K562 (cell line): ENCODE measurements around the gene CTSF. TPM values are rescaled to one million over a fixed set of nuclear protein-coding genes. Genes with fewer than 3 reads are reported as not detected.

Experiments used
- ATAC-seq: fragments of 200-7000 bp; cut with Tn5 transposase; 3 replicates; pipeline ENCODE4 v1.9.1; 2020; ENCODE audit warnings: moderate library complexity
- BruUV-seq: library from RNA; stranded (reverse); fragments of 400-500 nt; replicated peaks from 2 replicates; lab custom pipeline; 2021; lab: Mats Ljungman, UMichigan
- CTCF ChIA-PET: fragments of 300-600 bp; formaldehyde crosslinking; extraction: SDS; loops from one replicate; lab custom pipeline; 2021; ENCODE audit warnings: low intra/inter-chr PET ratio; lab: Yijun Ruan, JAX
- POLR2A ChIA-PET: fragments of 300-600, 350-650 bp; sonication (Branson Sonifier 250); formaldehyde crosslinking; extraction: SDS; loops from one replicate; lab custom pipeline; 2021; ENCODE audit warnings: antibody characterized with exemption, inconsistent platforms; lab: Yijun Ruan, JAX
- DNase-seq, 4 experiments: peaks; one replicate each; pipeline versions ENCODE4 v3.0.0 to v3.0.0-alpha.2; 2011 to 2018; ENCODE audit warnings: low spot score in 3 of 4, mixed read lengths in 3 of 4; ENCODE audit errors: extremely low read depth in 1 of 4
- FAIRE-seq: peaks from 2 replicates; lab custom pipeline; 2011; peaks lifted over from hg19 to GRCh38; lab: Jason Lieb, UNC
- H2AFZ ChIP-seq: 2 replicates; pipeline ENCODE4 v1.6.0; 2011; ENCODE audit warnings: low read depth, low read length, control low read depth, inconsistent platforms
- H3K27ac ChIP-seq: fragments of 200-600 bp; 3 replicates; pipeline ENCODE4 v1.8.0; 2011; ENCODE audit warnings: low read depth, mild to moderate bottlenecking, control low read depth, inconsistent platforms, low read length, moderate library complexity, mixed read lengths; ENCODE audit errors: extremely low read depth
- H3K27me3 ChIP-seq, 2 experiments: fragments of 300-600 bp in 1 of 2; 2 replicates in 1 of 2; 3 replicates in 1 of 2; pipeline versions ENCODE4 v1.6.0 to v1.8.0; 2011; ENCODE audit warnings: inconsistent platforms in 2 of 2, low read length in 2 of 2, mild to moderate bottlenecking in 1 of 2, mixed read lengths in 1 of 2, moderate library complexity in 1 of 2; ENCODE audit not compliant: control insufficient read depth in 2 of 2, insufficient read depth in 2 of 2
- H3K36me3 ChIP-seq: fragments of 300-600 bp; 3 replicates; pipeline ENCODE4 v1.8.0; 2011; ENCODE audit warnings: mild to moderate bottlenecking, low read length, inconsistent platforms; ENCODE audit not compliant: control insufficient read depth, insufficient read depth
- H3K4me1 ChIP-seq, 2 experiments: fragments of 200-600 bp in 1 of 2; replicated peaks in 1 of 2; 2 replicates in 1 of 2; 3 replicates in 1 of 2; pipeline versions ENCODE4 v1.5.1 to v1.8.0; 2011; ENCODE audit warnings: inconsistent platforms in 2 of 2, low read length in 2 of 2, mild to moderate bottlenecking in 1 of 2, mixed read lengths in 1 of 2, moderate library complexity in 1 of 2; ENCODE audit not compliant: control insufficient read depth in 2 of 2, insufficient read depth in 2 of 2
- H3K4me2 ChIP-seq: 2 replicates; pipeline ENCODE4 v1.6.1; 2011; ENCODE audit warnings: low read length, control low read depth, inconsistent platforms, mixed read lengths; ENCODE audit not compliant: insufficient read depth
- H3K4me3 ChIP-seq: fragments of 200-600 bp; sonication (generic), shearing (Covaris generic); 2 replicates; pipeline ENCODE4 v1.5.1; 2016; ENCODE audit warnings: control low read depth, inconsistent platforms
- H3K79me2 ChIP-seq: fragments of 200-600 bp; 3 replicates; pipeline ENCODE4 v1.8.0; 2011; ENCODE audit warnings: low read length, inconsistent platforms; ENCODE audit not compliant: control insufficient read depth, insufficient read depth
- H3K9ac ChIP-seq, 2 experiments: 2 replicates each; pipeline versions ENCODE4 v1.6.0 to v1.6.1; 2011; ENCODE audit warnings: low read depth in 2 of 2, low read length in 2 of 2, control low read depth in 1 of 2, inconsistent platforms in 1 of 2, mild to moderate bottlenecking in 1 of 2, mixed read lengths in 1 of 2; ENCODE audit not compliant: insufficient read depth in 1 of 2
- H3K9me1 ChIP-seq: one replicate; pipeline ENCODE4 v1.6.0; 2011; ENCODE audit warnings: inconsistent platforms, mild to moderate bottlenecking, low read length, moderate library complexity; ENCODE audit not compliant: control insufficient read depth, insufficient read depth
- H3K9me3 ChIP-seq: replicated peaks from 2 replicates; pipeline ENCODE4 v1.5.1; 2011; ENCODE audit warnings: low read depth, low read length, inconsistent platforms; ENCODE audit not compliant: control insufficient read depth, insufficient read depth
- H4K20me1 ChIP-seq: replicated peaks from 2 replicates; pipeline ENCODE4 v1.6.1; 2011; ENCODE audit warnings: low read length, inconsistent platforms, mixed read lengths; ENCODE audit not compliant: control insufficient read depth, insufficient read depth
- BACH1 ChIP-seq: fragments of 200-800 bp; sonication (Bioruptor generic); IDR thresholded peaks from 2 replicates; pipeline ENCODE4 v1.6.1; 2016; ENCODE audit warnings: missing genetic modification characterization, missing compliant biosample characterization
- CBX3 ChIP-seq, 2 experiments: IDR thresholded peaks; 1 replicate in 1 of 2; 2 replicates in 1 of 2; pipeline ENCODE4 v1.6.1; 2012; ENCODE audit warnings: inconsistent platforms in 2 of 2, low read length in 2 of 2, borderline replicate concordance in 1 of 2, control low read depth in 1 of 2
- CLOCK ChIP-seq: fragments of 250-450 bp; sonication (Bioruptor Pico); IDR thresholded peaks from 2 replicates; pipeline ENCODE4 v1.4.0; 2020; ENCODE audit warnings: mild to moderate bottlenecking, moderate library complexity, borderline replicate concordance
- HNRNPLL ChIP-seq: fragments of 200-400 bp; formaldehyde crosslinking; IDR thresholded peaks from 2 replicates; pipeline ENCODE4 v1.6.1; 2017; ENCODE audit warnings: low read length, low read depth, mild to moderate bottlenecking; ENCODE audit not compliant: poor library complexity, severe bottlenecking
- MBD2 ChIP-seq: sonication (generic); IDR thresholded peaks from 2 replicates; pipeline ENCODE4 v1.6.1; 2016; ENCODE audit warnings: low read depth, borderline replicate concordance
- MTA2 ChIP-seq: fragments of 450-650 bp; IDR thresholded peaks from 2 replicates; pipeline ENCODE4 v1.6.1; 2016; ENCODE audit warnings: low read depth
- SAFB ChIP-seq: fragments of 200-400 bp; formaldehyde crosslinking; IDR thresholded peaks from 2 replicates; pipeline ENCODE4 v1.6.1; 2017; ENCODE audit warnings: low read depth, low read length, borderline replicate concordance
- TOE1 ChIP-seq, 2 experiments: fragments of 450-650 bp in 1 of 2; sonication (generic) in 1 of 2; formaldehyde crosslinking in 1 of 2; IDR thresholded peaks; 2 replicates each; pipeline versions ENCODE4 v1.7.1 to v1.8.0; 2016 to 2022; ENCODE audit warnings: borderline replicate concordance in 2 of 2, mild to moderate bottlenecking in 2 of 2, antibody characterized with exemption in 1 of 2, inconsistent platforms in 1 of 2, low read depth in 1 of 2, missing genetic modification reagents in 1 of 2, moderate library complexity in 1 of 2
- ZNF24 ChIP-seq: fragments of 450-650 bp; IDR thresholded peaks from 2 replicates; pipeline ENCODE4 v1.6.1; 2016
- ZNF311 ChIP-seq: fragments of 250-450 bp; sonication (Bioruptor Pico); IDR thresholded peaks from 2 replicates; pipeline ENCODE4 v1.4.0; 2020; ENCODE audit warnings: mild to moderate bottlenecking, moderate library complexity
- ZNF584 ChIP-seq: fragments of 200-800 bp; sonication (Bioruptor generic); IDR thresholded peaks from 2 replicates; pipeline ENCODE4 v1.6.1; 2016; ENCODE audit warnings: low read depth, mild to moderate bottlenecking, missing genetic modification characterization, missing compliant biosample characterization
- WGBS: fragments of 100-300 bp; shearing (Covaris generic); methylation state at CpG from one replicate; pipeline ENCODE4 v1.1.6; 2016; ENCODE audit warnings: low coverage, mixed read lengths; ENCODE audit not compliant: insufficient coverage; ENCODE audit errors: missing lambda C conversion rate; 5-methylcytosine and 5-hydroxymethylcytosine counted together
- in situ Hi-C: fragments of 300-500 bp; cut with MboI; formaldehyde crosslinking; loops from 4 replicates; pipeline ENCODE4 v1.15.0; 2018; ENCODE audit warnings: inconsistent platforms, mixed read lengths
- intact Hi-C: fragments of 100-400 bp; cut with micrococcal nuclease; formaldehyde crosslinking; loops from 2 replicates; pipeline ENCODE4 v1.14.2; 2022
- polyA plus RNA-seq, 8 experiments: library from polyadenylated mRNA; depleted of rRNA in 4 of 8; stranded (reverse) in 5 of 8; unstranded in 3 of 8; fragments of >200 nt; fragmentation: Nextera tagmentation in 2 of 8; fragmentation: Illumina TruSeq in 1 of 8; extraction: Ambion mirVana in 2 of 8; extraction: Trizol in 1 of 8; gene quantifications; 2 replicates each; pipeline versions ENCODE4 v1.2.1 to v1.2.3, GENCODE V29; 2011 to 2014; ENCODE audit warnings: inconsistent platforms in 1 of 8, missing spikeins in 1 of 8
- total RNA-seq, 7 experiments: library from RNA; depleted of rRNA in 6 of 7; stranded (reverse); fragments of >200 nt in 6 of 7; fragmentation: Illumina TruSeq in 2 of 7; extraction: Trizol in 2 of 7; gene quantifications; 2 replicates each; pipeline versions ENCODE4 v1.2.1 to v1.2.3, GENCODE V29; 2011 to 2021; ENCODE audit warnings: low replicate concordance in 1 of 7

Gene CTSF
- total and polyA plus RNA-seq, 9 of the 15 experiments (the other 6 are each of a cell fraction or from before 2014, with no cell fraction given) = 0.41 to 10.5 (median 3.8) TPM

- H4K20me1 ChIP-seq = no peaks in the 10 kb centered on the region
- H3K27ac ChIP-seq = no peak overlapping the region
- CTCF ChIA-PET = no interaction called here
- H3K4me2 ChIP-seq = no peak overlapping the region
- FAIRE-seq (no peak), ATAC-seq (no peak), DNase-seq (peak in 1 of 4 experiments; percentile 5)
- peaks cover 58% of the 10 kb centered on the region; the same call in 2 of the 3 replicates for H3K36me3 ChIP-seq
- H3K9me1 ChIP-seq = no peaks in the 10 kb centered on the region
- H3K4me3 ChIP-seq = no peak overlapping the region
- 80% methylated on average over 2 of the region's 2 CpGs for WGBS
- BruUV-seq = no TSS peak
- H3K4me1 ChIP-seq = peaks cover 11 to 30% of the 10 kb centered on the region in 2 experiments
- no peak overlapping the region for H3K9ac ChIP-seq
- H3K9me3 ChIP-seq = no peaks in the 10 kb centered on the region; the same call in 1 of the 2 replicates
- TF ChIP-seq CBX3 (IDR thresholded peaks at IDR 0.05; ENCODE audit: borderline replicate concordance in 1 of 2, low read length in 2 of 2) = no peak
- TF ChIP-seq ZNF24 = peak; percentile 72
- in situ Hi-C loops = no loop called here
- intact Hi-C loops = no loop called here
- no peak overlapping the region for H2AFZ ChIP-seq
- no peaks in the 10 kb centered on the region for H3K27me3 ChIP-seq
- peaks cover 6% of the 10 kb centered on the region for H3K79me2 ChIP-seq
- POLR2A ChIA-PET = interaction anchor here (1.0 kb wide), 1 partner anchor 38 kb away, joined by 3 read pairs; no protein-coding TSS in a partner anchor
These were observed 31.8 kb upstream of the CTSF start for GRCh38 chr11:66600219-66600618.

- H2AFZ ChIP-seq = no peak overlapping the region
- H3K27ac ChIP-seq = no peak overlapping the region
- BruUV-seq = no TSS peak
- H3K9ac ChIP-seq = no peak overlapping the region
- H3K36me3 ChIP-seq = peaks cover 48% of the 10 kb centered on the region; the same call in 2 of the 3 replicates
- H3K9me1 ChIP-seq = no peaks in the 10 kb centered on the region
- FAIRE-seq = no peak
- no peaks in the 10 kb centered on the region for H3K27me3 ChIP-seq
- no peak overlapping the region for H3K4me2 ChIP-seq
- DNase-seq = no peak
- POLR2A ChIA-PET = interaction anchor here (1.2 kb wide), 1 partner anchor 18 kb away, joined by 4 read pairs; the partner anchor contains the start of gene RBM14
- H4K20me1 ChIP-seq = no peaks in the 10 kb centered on the region
- 100% methylated on average over 5 of the region's 6 CpGs for WGBS
- H3K4me1 ChIP-seq = peaks cover 18 to 41% of the 10 kb centered on the region in 2 experiments
- peaks cover 15% of the 10 kb centered on the region for H3K79me2 ChIP-seq
- CTCF ChIA-PET = no interaction called here
- no peak overlapping the region for H3K4me3 ChIP-seq
- ATAC-seq = no peak
- TF ChIP-seq TOE1 (IDR thresholded peaks at IDR 0.05; ENCODE audit: borderline replicate concordance) (no peak), TOE1 (CRISPR knock-in tag; IDR thresholded peaks at IDR 0.05; ENCODE audit: borderline replicate concordance, low read depth) (no peak), CLOCK (CRISPR knock-in tag) (no peak), MTA2 (no peak), ZNF311 (CRISPR knock-in tag) (no peak), ZNF584 (CRISPR knock-in tag) (no peak), SAFB (no peak), HNRNPLL (no peak), BACH1 (tag) (no peak), MBD2 (no peak)
- H3K9me3 ChIP-seq = no peaks in the 10 kb centered on the region
- intact Hi-C loops (no loop called here), in situ Hi-C loops (no loop called here)
These were observed 30.6 kb upstream of the CTSF start for GRCh38 chr11:66598993-66599392.
